Vagina (tissue), 2 donors: Measurements from ENCODE around the gene UBE2E2.

Source experiments
- CTCF ChIP-seq, 3 experiments: fragments of 450-650 bp in 2 of 3; fragments of 200-600 bp in 1 of 3; sonication (generic) in 1 of 3; IDR thresholded peaks; one replicate each; pipeline ENCODE4 v1.5.1; 2017 to 2019; ENCODE audit warnings: antibody characterized with exemption in 3 of 3, mild to moderate bottlenecking in 2 of 3, moderate library complexity in 2 of 3
- POLR2A ChIP-seq, 2 donors: fragments of 450-650 bp; IDR thresholded peaks; one replicate each; pipeline ENCODE4 v1.6.1; 2017; ENCODE audit warnings: antibody characterized with exemption in 2 of 2, mild to moderate bottlenecking in 2 of 2, moderate library complexity in 2 of 2

- TF ChIP-seq CTCF (IDR thresholded peaks at IDR 0.05) (no peak), POLR2A (IDR thresholded peaks at IDR 0.05) (no peak)
Observed at GRCh38 chr3:23341147-23341838, 138.2 kb downstream of the UBE2E2 start.
